Activated CD8-positive, alpha-beta memory T cell treated with anti-CD3 and anti-CD28 coated beads for 36 hours (primary cell): ENCODE results near the gene ATAD3A. TPM values are rescaled to one million over a fixed set of nuclear protein-coding genes. Genes with fewer than 3 reads are reported as not detected.
"Not testable (repeated sequence)": the region's sequence is repeated elsewhere in the genome, so short reads cannot be mapped to it uniquely, and the experiment has no call there.

Experiments
- CTCF ChIA-PET: fragments of 350-600 bp; sonication (Branson Sonifier 250); formaldehyde crosslinking; loops from one replicate; lab custom pipeline; 2021; ENCODE audit warnings: antibody characterized with exemption; lab: Charles Lee
- POLR2A ChIA-PET: fragments of 350-600 bp; sonication (Branson Sonifier 250); formaldehyde crosslinking; loops from one replicate; lab custom pipeline; 2021; ENCODE audit warnings: antibody characterized with exemption; lab: Charles Lee
- total RNA-seq, 2 experiments: library from RNA; stranded (reverse); gene quantifications; one replicate each; pipeline ENCODE4 v1.2.3, GENCODE V29; 2021

Gene ATAD3A
- total RNA-seq, 2 experiments from 2014 or later = 92.8 to 97.5 TPM

DNA sequence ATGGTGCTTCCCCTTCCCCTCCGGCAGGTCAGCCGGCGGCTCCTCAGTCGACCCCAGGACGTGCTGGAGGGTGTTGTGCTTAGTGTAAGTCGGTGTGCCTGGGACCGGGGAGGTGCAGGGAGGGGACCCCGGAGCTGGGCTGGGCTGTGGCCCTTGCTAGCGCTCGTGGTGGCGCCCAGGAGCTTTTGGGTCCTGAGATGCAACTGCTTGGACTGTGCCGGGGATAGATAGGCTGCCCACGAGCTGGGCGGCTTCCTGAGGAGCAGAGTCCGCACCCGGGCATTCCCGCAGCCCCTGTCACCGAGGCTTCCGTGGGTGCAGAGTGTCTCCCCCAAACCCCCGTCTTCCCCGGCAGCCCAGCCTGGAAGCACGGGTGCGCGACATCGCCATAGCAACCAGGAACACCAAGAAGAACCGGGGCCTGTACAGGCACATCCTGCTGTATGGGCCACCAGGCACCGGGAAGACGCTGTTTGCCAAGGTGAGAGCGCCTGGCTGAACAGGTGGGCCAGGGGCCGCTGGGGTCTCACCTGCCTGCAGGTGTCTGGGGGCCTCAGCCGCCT, 26.1 kb upstream of the ATAD3A start:
- CTCF ChIA-PET, POLR2A ChIA-PET: not testable (repeated sequence)

DNA sequence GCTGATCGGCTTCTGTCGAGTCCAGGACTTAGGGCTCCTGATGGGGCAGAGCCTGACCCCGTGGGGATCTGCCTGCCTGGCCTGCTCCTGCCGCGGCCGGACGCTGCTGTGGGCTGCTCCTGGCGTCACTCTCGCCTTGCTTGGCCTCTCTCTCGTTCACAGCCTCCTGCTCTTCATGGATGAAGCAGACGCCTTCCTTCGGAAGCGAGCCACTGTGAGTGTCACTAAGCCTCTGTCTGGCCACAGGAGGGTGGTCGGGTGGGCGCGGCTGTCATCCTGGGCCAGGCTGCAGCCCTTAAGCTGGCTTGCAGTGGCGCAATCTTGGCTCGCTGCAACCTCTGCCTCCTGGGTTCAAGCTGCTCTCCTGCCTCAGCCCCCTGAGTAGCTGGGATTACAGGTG, 24.3 kb upstream of the ATAD3A start:
- POLR2A ChIA-PET = no interaction called here
- CTCF ChIA-PET = no interaction called here

DNA sequence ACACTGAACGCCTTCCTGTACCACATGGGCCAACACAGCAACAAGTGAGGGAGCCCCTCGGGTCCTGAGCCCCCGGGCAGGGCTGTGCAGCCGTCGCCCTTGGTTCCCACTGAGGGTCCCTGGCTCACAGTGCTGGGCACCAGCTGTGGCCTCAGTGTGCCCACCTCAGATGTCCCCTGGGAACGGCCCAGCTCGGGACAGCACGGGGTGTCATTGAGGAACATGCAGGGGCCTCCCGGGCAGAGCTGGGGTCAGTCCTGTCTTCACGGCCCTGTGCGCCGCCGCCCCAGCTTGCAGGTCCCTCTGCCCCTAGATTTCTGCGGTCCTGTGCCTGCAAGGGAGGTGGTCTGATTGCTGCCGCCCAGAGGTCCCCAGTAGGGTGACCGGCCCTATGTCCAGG, 22.7 kb upstream of the ATAD3A start:
- ChIA-PET CTCF (no interaction called here), POLR2A (no interaction called here)

DNA sequence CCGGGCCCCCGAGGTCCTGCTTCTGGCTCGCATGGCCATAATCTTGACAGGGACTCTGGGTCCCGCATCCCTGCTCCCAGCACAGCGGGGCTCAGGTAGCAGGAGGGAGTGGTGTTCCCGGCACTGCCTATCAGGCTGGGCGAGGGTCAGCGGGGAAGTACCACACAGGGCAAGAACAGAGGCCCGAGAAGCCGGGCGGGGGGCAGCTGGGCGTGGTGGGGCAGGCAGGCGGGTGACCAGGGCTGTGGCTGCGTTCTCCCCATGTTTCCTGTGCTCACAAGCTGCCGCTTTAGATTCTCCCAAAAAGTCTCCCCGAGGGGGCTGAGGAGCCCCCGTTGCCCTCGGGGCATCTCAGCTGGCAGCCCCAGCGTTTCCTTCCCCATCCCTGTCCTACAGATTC, 22.1 kb upstream of the ATAD3A start:
- ChIA-PET POLR2A (no interaction called here), CTCF (no interaction called here)

DNA sequence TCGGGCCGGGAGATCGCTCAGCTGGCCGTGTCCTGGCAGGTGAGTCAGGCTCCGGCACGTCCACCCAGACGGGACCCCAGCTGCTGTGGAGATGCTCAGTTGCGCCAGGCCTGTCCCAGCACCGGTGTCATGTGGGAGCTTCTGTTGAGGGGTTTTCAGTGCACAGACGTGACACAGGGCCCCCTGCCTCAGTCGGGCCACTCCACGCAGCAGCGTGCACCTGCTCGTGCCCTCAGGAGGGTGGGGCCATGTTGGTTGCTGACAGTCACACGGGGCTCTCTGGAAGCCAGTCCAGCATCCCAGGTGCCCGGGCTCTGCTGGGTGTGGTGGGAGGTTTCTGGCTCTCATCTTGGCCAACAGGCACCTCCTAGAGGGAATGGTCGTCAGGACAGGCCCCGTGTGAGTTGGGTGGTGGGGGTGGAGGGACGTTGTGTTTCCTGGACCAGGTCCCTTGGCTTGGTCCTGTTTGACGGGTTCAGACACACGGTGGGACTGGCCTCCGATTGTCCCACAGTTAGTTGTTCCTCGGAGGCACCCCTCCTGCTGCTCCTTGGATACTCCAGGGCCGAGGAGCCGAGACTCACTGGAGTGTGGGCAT, 21.2 kb upstream of the ATAD3A start:
- ChIA-PET CTCF (no interaction called here), POLR2A (no interaction called here)

DNA sequence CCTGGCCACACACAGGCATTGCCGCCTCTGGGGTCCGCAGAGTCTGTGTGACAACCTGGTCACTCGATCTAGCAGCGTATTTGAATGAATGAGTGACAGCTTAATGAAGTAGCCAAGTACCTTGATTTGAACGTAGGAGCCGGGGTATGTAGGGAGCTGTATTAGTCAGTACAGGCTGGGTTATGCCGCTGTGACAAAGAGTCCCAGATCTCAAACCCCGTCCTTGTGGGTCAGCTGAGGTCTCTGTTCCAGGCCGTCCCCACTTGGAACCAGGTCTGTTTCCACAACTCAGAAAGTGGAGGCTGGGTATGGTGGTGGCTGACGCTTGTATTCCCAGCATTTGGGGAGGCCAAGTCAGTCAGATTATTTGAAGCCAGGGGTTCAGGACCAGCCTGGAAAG, 20.4 kb upstream of the ATAD3A start:
- POLR2A ChIA-PET = no interaction called here
- CTCF ChIA-PET = no interaction called here

DNA sequence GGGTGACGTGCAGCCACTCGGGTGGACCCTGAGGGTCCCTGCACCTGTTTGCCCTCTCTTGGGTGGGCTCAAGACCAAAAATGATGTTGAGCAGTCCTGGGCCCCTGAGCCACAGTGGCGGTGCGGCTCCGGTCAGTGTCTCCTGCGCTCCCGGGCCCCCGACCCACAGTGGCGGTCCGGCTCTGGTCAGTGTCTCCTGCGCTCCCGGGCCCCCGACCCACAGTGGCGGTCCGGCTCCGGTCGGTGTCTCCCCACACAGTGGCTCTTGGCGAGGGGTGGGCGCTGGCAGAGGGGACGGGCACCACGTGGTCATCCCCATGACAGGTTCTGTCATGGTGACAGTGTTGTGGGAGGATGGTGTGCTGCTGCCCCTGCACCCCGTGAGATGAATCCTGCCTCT, 17.7 kb upstream of the ATAD3A start:
- CTCF ChIA-PET, POLR2A ChIA-PET: not testable (repeated sequence)

DNA sequence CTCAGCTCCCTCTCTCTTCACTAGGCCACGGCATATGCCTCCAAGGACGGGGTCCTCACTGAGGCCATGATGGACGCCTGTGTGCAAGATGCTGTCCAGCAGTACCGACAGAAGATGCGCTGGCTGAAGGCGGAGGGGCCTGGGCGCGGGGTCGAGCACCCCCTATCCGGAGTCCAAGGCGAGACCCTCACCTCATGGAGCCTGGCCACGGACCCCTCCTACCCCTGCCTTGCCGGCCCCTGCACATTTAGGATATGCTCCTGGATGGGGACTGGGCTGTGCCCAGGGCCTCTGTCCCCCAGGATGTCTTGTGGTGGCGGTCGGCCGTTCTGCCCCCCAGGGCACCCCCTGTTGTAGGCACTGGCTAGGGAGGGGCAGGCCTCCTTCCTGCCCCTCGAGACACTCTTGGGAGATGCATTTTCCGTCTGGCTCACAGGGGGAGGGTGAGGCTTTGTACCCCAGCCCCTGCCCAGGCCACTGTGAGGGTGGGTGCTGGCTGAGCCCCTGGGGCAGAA, 16.4 kb upstream of the ATAD3A start:
- CTCF ChIA-PET, POLR2A ChIA-PET: not testable (repeated sequence)

DNA sequence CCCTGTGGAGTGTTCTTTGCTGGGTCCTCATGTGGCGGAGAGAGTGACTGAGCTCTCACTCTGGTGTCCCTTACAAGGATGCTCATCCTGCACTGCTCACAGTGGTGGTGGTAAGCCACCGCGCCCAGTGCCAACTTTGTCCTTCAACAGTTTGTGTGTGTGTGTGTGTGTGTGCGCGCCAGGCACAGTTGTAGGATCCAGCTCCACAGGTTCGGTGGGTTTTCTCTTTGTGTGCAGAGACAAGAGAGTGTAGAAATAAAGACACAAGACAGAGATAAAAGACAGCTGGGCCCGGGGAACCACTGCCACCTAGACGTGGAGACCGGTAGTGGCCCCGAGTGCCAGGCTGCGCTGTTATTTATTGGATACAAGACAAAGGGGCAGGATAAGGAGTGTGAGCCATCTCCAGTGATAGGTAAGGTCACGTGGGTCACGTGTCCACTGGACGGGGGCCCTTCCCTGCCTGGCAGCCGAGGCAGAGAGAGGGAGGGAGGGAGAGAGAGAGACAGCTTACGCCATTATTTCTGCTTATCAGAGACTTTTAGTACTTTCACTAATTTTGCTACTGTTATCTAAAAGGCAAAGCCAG, 7.1 kb upstream of the ATAD3A start:
- POLR2A ChIA-PET = interaction anchor here (1.0 kb wide), 1 partner anchor 157 kb away, joined by 3 read pairs; no protein-coding TSS in a partner anchor

DNA sequence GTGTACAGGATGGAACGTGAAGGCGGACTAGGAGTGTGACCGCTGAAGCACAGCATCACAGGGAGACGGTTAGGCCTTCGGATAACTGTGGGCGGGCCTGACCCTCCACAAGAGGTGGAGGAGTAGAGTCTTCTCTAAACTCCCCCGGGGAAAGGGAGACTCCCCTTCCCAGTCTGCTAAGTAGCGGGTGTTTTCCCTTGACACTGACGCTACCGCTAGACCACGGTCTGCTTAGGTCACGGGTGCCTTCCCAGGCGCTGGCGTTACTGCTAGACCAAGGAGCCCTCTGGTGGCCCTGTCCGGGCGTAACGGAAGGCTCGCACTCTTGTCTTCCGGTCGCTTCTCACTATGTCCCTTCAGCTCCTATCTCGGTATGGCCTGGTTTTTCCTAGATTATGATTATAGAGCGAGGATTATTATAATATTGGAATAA, 6.6 kb upstream of the ATAD3A start:
- POLR2A ChIA-PET = interaction anchor here (1.0 kb wide), 1 partner anchor 157 kb away, joined by 3 read pairs; no protein-coding TSS in a partner anchor
- CTCF ChIA-PET = interaction anchor here (0.7 to 1.7 kb wide), 5 partner anchors 22 to 386 kb away, joined by 3 to 5 read pairs (median 3); partner anchors contain the start of gene AURKAIP1

More for the DNA sequence above, 7.1 kb upstream of the ATAD3A start:
- CTCF ChIA-PET = interaction anchor here (0.7 to 1.7 kb wide), 5 partner anchors 21 to 385 kb away, joined by 3 to 5 read pairs (median 3); no protein-coding TSS in a partner anchor

DNA sequence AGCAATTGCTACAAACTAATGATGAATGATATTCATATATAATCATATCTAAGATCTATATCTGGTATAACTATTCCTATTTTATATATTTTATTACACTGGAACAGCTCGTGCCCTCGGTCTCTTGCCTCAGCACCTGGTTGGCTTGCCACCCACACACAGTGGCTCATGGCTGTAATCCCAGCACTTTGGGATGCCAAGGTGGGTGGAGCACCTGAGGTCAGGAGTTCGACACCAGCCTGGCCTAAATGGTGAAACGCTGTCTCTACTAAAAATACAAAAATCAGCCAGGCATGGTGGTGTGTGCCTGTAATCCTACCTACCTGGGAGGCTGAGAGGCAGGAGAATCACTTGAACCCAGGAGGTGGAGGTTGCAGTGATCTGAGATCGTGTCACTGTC, 6.2 kb upstream of the ATAD3A start:
- CTCF ChIA-PET = interaction anchor here (0.7 to 1.3 kb wide), 3 partner anchors 65 to 386 kb away, joined by 3 to 4 read pairs (median 3); partner anchors contain the start of gene AURKAIP1
- POLR2A ChIA-PET = interaction anchor here (1.0 kb wide), 1 partner anchor 157 kb away, joined by 3 read pairs; no protein-coding TSS in a partner anchor

DNA sequence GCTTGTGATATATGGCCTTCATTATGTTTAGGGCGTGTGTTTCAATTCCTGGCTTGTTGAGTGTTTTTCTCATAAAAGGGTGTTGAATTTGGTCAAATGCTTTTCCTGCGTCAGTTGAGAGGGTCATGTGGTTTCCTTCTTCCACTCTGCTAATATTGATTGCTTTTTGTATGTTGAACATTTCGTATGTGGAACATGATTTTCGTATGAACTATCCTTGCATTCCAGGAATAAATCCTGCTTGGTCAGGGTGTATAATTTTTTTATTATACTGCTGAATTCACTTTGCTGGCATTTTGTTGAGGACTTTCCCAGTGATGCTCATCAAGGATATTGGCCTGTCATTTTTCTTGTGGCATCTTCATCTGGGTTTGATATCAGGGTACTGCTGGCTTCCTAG, 4.7 kb upstream of the ATAD3A start:
- ChIA-PET POLR2A (no interaction called here), CTCF (no interaction called here)

DNA sequence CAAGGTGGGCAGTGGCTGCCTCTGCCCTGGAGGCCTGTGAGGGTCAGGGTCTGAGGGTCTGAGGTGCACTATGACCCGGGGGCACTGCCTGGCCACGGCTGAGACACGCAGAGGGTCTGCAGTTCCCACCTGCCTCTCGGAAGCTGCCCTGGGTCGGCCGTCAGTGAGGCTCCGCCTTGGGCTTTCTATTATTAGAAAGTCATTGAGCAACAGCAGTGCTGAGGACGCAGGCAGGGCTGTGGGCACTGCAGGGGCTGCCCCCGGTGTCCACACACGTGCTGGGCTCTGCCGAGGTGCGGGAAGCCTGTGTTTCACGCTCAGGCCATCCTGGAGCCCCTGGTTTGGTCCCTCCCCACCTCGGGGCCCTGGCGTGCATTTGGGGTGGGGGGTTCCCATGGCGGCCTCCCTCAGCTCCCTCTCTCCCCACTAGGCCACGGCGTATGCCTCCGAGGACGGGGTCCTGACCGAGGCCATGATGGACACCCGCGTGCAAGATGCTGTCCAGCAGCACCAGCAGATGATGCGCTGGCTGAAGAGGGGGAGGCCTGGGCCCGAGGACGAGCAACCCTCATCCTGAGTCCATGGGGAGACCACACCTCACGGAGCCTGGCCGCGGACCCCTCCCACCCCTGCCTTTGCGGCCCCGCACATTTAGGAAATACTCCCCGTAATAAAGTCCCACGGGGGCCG, 3.0 kb upstream of the ATAD3A start:
- CTCF ChIA-PET, POLR2A ChIA-PET: not testable (repeated sequence)

DNA sequence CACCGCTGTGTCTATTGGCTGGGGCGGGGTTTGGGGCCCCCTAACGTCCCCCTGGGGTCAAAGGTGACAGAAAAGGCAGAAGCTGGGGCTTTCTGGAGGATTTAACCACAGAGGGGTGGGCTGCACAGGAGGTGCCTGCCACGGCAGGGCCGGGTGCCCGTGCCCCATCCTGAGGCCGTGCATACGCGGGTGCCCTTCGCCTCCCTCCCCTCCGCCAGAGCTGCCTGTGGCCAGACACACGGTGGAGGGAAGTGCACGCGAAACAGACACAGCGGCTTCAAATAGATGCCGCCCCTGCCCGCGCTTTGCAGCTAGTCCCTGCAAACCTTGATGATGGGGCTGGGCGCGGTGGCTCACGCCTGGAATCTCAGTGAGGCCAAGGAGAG, 2.5 kb upstream of the ATAD3A start:
- CTCF ChIA-PET = interaction anchor here (1.6 kb wide), 1 partner anchor 68 kb away, joined by 3 read pairs; no protein-coding TSS in a partner anchor
- POLR2A ChIA-PET = not testable (repeated sequence)

DNA sequence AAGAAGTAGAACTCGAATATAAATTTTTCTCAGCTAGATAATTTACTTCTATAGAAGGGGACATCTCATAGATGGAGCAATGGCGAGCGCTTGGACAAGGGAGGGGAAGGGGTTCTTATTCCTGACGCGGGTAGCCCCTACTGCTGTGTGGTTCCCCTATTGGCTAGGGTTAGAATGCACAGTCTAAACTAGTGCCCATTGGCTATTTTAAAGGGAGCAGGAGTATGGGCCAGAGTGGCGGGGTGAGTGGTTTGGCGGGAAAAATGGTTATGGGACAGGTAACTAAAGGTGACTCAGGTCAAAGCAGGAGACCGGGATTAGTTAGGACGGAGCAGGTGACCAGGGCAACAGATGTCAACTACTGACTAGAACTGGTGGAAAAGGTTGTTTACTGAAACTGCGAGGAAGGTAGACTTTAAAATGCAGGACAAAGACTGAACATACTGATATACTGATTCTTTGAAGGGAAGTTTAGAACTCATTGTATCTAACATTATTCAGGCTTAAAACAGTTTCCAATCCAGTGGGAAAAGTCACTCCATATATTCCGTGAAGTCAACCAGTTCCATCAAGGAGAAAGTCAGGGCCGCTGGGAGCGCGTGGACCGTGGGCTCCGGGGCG, 940 bp upstream of the ATAD3A start:
- POLR2A ChIA-PET = no interaction called here
- CTCF ChIA-PET = interaction anchor here (1.2 to 1.6 kb wide), 2 partner anchors 10 to 70 kb away, joined by 3 read pairs; no protein-coding TSS in a partner anchor

DNA sequence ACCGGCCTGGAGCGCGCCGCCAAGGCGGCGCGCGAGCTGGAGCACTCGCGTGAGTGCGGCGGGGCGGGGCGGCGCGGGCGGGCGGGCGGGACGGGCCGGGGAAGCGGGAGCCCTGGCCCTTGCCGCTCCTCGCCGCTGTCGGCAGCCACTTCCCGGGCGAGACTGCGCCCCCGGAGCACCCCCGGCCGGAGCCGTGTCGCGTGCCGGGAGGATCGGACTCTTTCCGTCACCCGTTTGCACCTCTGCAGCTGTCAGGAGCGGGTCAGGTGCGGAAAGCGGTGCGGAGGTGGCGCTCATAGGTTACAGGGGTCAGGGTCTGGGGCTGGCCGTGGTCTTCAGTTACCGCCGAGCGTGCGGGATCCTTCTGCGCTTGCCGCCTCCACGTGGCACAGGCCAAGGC, 463 bp downstream of the ATAD3A start:
- POLR2A ChIA-PET, CTCF ChIA-PET: not testable (repeated sequence)

DNA sequence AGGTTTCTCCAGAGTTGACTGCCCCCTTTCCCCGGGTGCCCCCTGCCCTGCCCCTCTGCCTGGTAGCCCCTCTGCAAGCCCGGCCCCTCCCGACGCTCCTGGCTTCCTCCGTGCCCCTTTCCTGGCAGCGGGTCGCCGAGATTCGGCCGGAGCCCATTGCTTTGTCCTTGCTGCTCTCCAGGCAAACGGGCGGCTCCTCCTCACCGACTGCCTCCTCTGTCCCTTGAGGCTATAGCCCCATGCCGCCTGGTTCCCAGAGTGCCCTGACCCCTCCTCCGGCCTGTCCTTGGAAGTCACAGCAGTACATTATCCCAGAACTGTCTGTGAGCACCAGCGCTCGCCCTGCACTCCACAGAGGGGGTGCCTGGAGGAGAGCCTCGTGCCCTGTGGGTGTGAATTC, 1.7 kb downstream of the ATAD3A start:
- CTCF ChIA-PET, POLR2A ChIA-PET: not testable (repeated sequence)

DNA sequence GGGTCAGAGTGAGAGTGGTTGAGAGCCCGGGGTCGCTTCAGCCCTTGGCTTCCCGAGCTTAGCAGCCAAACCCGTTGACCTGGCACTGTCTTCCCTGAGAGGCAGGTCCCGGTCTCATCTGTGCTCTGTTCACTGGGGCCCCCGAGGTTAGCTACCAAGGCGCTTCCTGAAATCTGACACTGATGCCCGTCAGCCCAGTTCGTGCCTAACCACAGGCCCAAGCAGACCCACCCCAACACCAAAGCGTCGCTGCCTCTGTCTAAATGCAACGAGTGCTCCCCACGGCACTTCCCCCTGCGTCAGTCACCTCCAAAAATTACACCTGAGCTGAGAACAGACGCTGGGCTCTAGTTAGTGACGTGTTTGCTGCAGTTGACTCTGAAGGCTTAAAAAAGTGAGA, 2.4 kb downstream of the ATAD3A start:
- CTCF ChIA-PET, POLR2A ChIA-PET: not testable (repeated sequence)

DNA sequence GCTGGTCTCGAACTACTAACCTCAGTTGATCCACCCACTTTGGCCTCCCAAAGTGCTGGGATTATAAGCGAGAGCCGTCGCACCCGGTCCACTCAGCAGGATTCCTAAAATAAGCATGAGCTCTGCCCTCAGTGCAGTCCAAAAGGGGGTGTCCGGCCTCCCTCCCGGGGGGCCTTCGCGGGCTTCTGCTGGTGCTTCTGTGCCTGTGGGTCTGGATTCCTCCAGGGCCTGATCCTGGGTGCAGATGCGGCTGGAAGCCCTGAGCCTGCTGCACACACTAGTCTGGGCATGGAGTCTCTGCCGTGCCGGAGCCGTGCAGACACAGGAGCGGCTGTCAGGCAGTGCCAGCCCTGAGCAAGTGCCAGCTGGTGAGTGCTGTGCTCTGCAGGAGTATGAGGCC, 5.0 kb downstream of the ATAD3A start:
- CTCF ChIA-PET = not testable (repeated sequence)
- POLR2A ChIA-PET = interaction anchor here (0.5 kb wide), 1 partner anchor 73 kb away, joined by 5 read pairs; no protein-coding TSS in a partner anchor
